H9 (cell line): ENCODE data around the gene PPP2R5B. TPM values are rescaled to one million over a fixed set of nuclear protein-coding genes. Genes with fewer than 3 reads are reported as not detected.

Experiments used
- DNase-seq: peaks from one replicate; pipeline ENCODE4 v3.0.0-alpha.2; 2017
- H2AFZ ChIP-seq: one replicate; pipeline ENCODE4 v1.6.1; 2013; ENCODE audit warnings: mild to moderate bottlenecking, low read length, control low read depth, moderate library complexity
- H2AK5ac ChIP-seq: 2 replicates; pipeline ENCODE4 v1.6.1; 2013; ENCODE audit warnings: low read length, control low read depth, mixed read lengths; ENCODE audit not compliant: insufficient read length
- H2BK120ac ChIP-seq: one replicate; pipeline ENCODE4 v1.6.1; 2013; ENCODE audit warnings: low read depth, mild to moderate bottlenecking, low read length, control low read depth, inconsistent platforms; ENCODE audit not compliant: poor library complexity, severe bottlenecking
- H2BK12ac ChIP-seq: 2 replicates; pipeline ENCODE4 v1.6.1; 2013; ENCODE audit warnings: low read length, control low read depth, mixed read lengths, low read depth; ENCODE audit not compliant: insufficient read length
- H2BK15ac ChIP-seq: 2 replicates; pipeline ENCODE4 v1.6.1; 2013; ENCODE audit warnings: low read depth, low read length, control low read depth
- H2BK20ac ChIP-seq: one replicate; pipeline ENCODE4 v1.6.1; 2013; ENCODE audit warnings: low read depth, mild to moderate bottlenecking, low read length, control low read depth, inconsistent platforms; ENCODE audit not compliant: poor library complexity, severe bottlenecking
- H2BK5ac ChIP-seq: 2 replicates; pipeline ENCODE4 v1.6.1; 2013; ENCODE audit warnings: low read length, control low read depth, mixed read lengths; ENCODE audit not compliant: insufficient read length
- H3K14ac ChIP-seq: 2 replicates; pipeline ENCODE4 v1.6.1; 2013; ENCODE audit warnings: low read length, control low read depth; ENCODE audit not compliant: insufficient read depth
- H3K18ac ChIP-seq: 2 replicates; pipeline ENCODE4 v1.6.1; 2013; ENCODE audit warnings: low read depth, mild to moderate bottlenecking, mixed read lengths, low read length, control low read depth; ENCODE audit not compliant: insufficient read length
- H3K23ac ChIP-seq: 2 replicates; pipeline ENCODE4 v1.6.1; 2013; ENCODE audit warnings: low read length, control low read depth, mixed read lengths, low read depth; ENCODE audit not compliant: insufficient read length
- H3K23me2 ChIP-seq: 2 replicates; pipeline ENCODE4 v1.6.1; 2013; ENCODE audit warnings: low read depth, mild to moderate bottlenecking, mixed read lengths, low read length, control low read depth; ENCODE audit not compliant: insufficient read length, poor library complexity, severe bottlenecking
- H3K27ac ChIP-seq: 2 replicates; pipeline ENCODE4 v1.5.1; 2013; ENCODE audit warnings: low read length, control low read depth, mixed read lengths, low read depth; ENCODE audit not compliant: insufficient read length
- H3K27me3 ChIP-seq: 2 replicates; pipeline ENCODE4 v1.6.1; 2013; ENCODE audit warnings: low read length, control low read depth, inconsistent platforms; ENCODE audit not compliant: insufficient read depth
- H3K4ac ChIP-seq: 2 replicates; pipeline ENCODE4 v1.6.1; 2013; ENCODE audit warnings: low read depth, mild to moderate bottlenecking, control low read depth, inconsistent platforms, low read length, moderate library complexity
- H3K4me1 ChIP-seq: 2 replicates; pipeline ENCODE4 v1.6.1; 2013; ENCODE audit warnings: low read length, control low read depth, inconsistent platforms; ENCODE audit not compliant: insufficient read depth
- H3K4me2 ChIP-seq: 2 replicates; pipeline ENCODE4 v1.6.1; 2013; ENCODE audit warnings: low read length, control low read depth, mixed read lengths; ENCODE audit not compliant: insufficient read length, insufficient read depth
- H3K56ac ChIP-seq: 2 replicates; pipeline ENCODE4 v1.6.1; 2013; ENCODE audit warnings: low read depth, mild to moderate bottlenecking, mixed read lengths, low read length, control low read depth; ENCODE audit not compliant: insufficient read length
- H3K79me1 ChIP-seq: 2 replicates; pipeline ENCODE4 v1.6.1; 2013; ENCODE audit warnings: low read depth, mild to moderate bottlenecking, moderate library complexity, low read length, control low read depth, inconsistent platforms; ENCODE audit not compliant: insufficient read depth, poor library complexity, severe bottlenecking
- H3K79me2 ChIP-seq: 2 replicates; pipeline ENCODE4 v1.6.1; 2013; ENCODE audit warnings: low read length, control low read depth, inconsistent platforms; ENCODE audit not compliant: insufficient read depth
- H3K9ac ChIP-seq: 2 replicates; pipeline ENCODE4 v1.6.1; 2013; ENCODE audit warnings: low read length, control low read depth, mixed read lengths; ENCODE audit not compliant: insufficient read length; ENCODE audit errors: extremely low read depth
- H3K9me3 ChIP-seq: one replicate; pipeline ENCODE4 v1.6.1; 2013; ENCODE audit warnings: low read depth, low read length, inconsistent platforms; ENCODE audit not compliant: control insufficient read depth
- H3T11ph ChIP-seq: one replicate; pipeline ENCODE4 v1.6.1; 2013; ENCODE audit warnings: mild to moderate bottlenecking, low read length, control low read depth, inconsistent platforms
- H4K20me1 ChIP-seq: one replicate; pipeline ENCODE4 v1.6.1; 2013; ENCODE audit not compliant: control insufficient read depth, insufficient read length, insufficient read depth
- H4K5ac ChIP-seq: 2 replicates; pipeline ENCODE4 v1.6.1; 2013; ENCODE audit warnings: low read depth, mild to moderate bottlenecking, mixed read lengths, low read length, control low read depth; ENCODE audit not compliant: insufficient read length
- H4K8ac ChIP-seq: replicated peaks from 2 replicates; pipeline ENCODE4 v1.6.1; 2013; ENCODE audit warnings: low read length, control low read depth, mixed read lengths, low read depth; ENCODE audit not compliant: insufficient read length
- H4K91ac ChIP-seq: 2 replicates; pipeline ENCODE4 v1.6.1; 2013; ENCODE audit warnings: low read depth, mild to moderate bottlenecking, moderate library complexity, mixed read lengths, low read length, control low read depth; ENCODE audit not compliant: insufficient read length
- H3K27ac Mint-ChIP-seq, 3 experiments: 2 replicates in 2 of 3; 3 replicates in 1 of 3; pipeline ENCODE4 v1.8.0; 2020 to 2021; ENCODE audit warnings: mixed read lengths in 3 of 3, mild to moderate bottlenecking in 1 of 3, moderate library complexity in 1 of 3
- H3K27me3 Mint-ChIP-seq: 2 replicates; pipeline ENCODE4 v1.8.0; 2021; ENCODE audit warnings: low read depth, mild to moderate bottlenecking, moderate library complexity, mixed read lengths
- H3K36me3 Mint-ChIP-seq, 3 experiments: 2 replicates in 2 of 3; 3 replicates in 1 of 3; pipeline ENCODE4 v1.8.0; 2020 to 2021; ENCODE audit warnings: low read depth in 3 of 3, mixed read lengths in 3 of 3; ENCODE audit not compliant: insufficient read depth in 1 of 3
- H3K4me1 Mint-ChIP-seq, 2 experiments: 2 replicates each; pipeline ENCODE4 v1.8.0; 2020; ENCODE audit warnings: mixed read lengths in 2 of 2
- H3K4me3 Mint-ChIP-seq, 2 experiments: 2 replicates in 1 of 2; 3 replicates in 1 of 2; pipeline ENCODE4 v1.8.0; 2020 to 2021; ENCODE audit warnings: mild to moderate bottlenecking in 2 of 2, mixed read lengths in 2 of 2, moderate library complexity in 1 of 2
- H3K9me3 Mint-ChIP-seq, 2 experiments: 2 replicates in 1 of 2; 3 replicates in 1 of 2; pipeline ENCODE4 v1.8.0; 2020; ENCODE audit warnings: mild to moderate bottlenecking in 2 of 2, mixed read lengths in 2 of 2, moderate library complexity in 1 of 2
- CTCF ChIP-seq: fragments of 200-600 bp; sonication (generic); conservative IDR thresholded peaks from 3 replicates; pipeline ENCODE4 v1.8.0; 2021; ENCODE audit warnings: antibody characterized with exemption, mild to moderate bottlenecking
- WGBS: extraction: QIAGEN DNeasy Blood & Tissue Kit; methylation state at CpG from one replicate; pipeline ENCODE4 v1.1.7; 2013; ENCODE audit warnings: missing lambda C conversion rate, low lambda C conversion rate, mixed read lengths; ENCODE audit not compliant: insufficient read length; ENCODE audit errors: extremely low coverage; 5-methylcytosine and 5-hydroxymethylcytosine counted together
- total RNA-seq: library from RNA; stranded (reverse); gene quantifications from 2 replicates; pipeline ENCODE4 v1.2.1, GENCODE V29; 2021

The PPP2R5B gene
- total RNA-seq, 1 experiment from 2014 or later: 6.3 TPM

- Histone ChIP-seq H2BK12ac (no peak overlapping the region), H3K27ac (no peak overlapping the region), H4K5ac (no peak overlapping the region), H4K20me1 (no peaks in the 10 kb centered on the region), H3K14ac (no peak overlapping the region), H3K18ac (no peak overlapping the region), H3K9ac (no peak overlapping the region), H3K56ac (no peak overlapping the region), H2AFZ (no peak overlapping the region), H3K79me2 (no peaks in the 10 kb centered on the region), H4K8ac (no peak overlapping the region), H3K4me2 (no peak overlapping the region), H3K4me1 (peaks cover 7% of the 10 kb centered on the region; the same call in 1 of the 2 replicates), H3K23me2 (peaks cover 4% of the 10 kb centered on the region), H4K91ac (no peak overlapping the region), H3K79me1 (no peaks in the 10 kb centered on the region), H3T11ph (no peak overlapping the region), H2BK15ac (no peak overlapping the region), H2AK5ac (no peak overlapping the region), H2BK120ac (no peak overlapping the region), H2BK20ac (no peak overlapping the region), H3K27me3 (no peaks in the 10 kb centered on the region), H3K9me3 (no peaks in the 10 kb centered on the region), H3K23ac (no peak overlapping the region), H3K4ac (no peak overlapping the region), H2BK5ac (no peak overlapping the region)
- TF ChIP-seq CTCF: no peak
- Mint-ChIP-seq H3K27me3 (peaks cover 7% of the 10 kb centered on the region), H3K4me3 (no peak overlapping the region), H3K36me3 (peaks cover 0 to 4% (median 0%) of the 10 kb centered on the region in 3 experiments; a peak in 2 of 7 replicates), H3K4me1 (peaks cover 18 to 48% of the 10 kb centered on the region in 2 experiments), H3K27ac (no peak overlapping the region; a peak in 1 of 7 replicates), H3K9me3 (no peaks in the 10 kb centered on the region)
- DNase-seq: no peak
- WGBS: no CpG with 5 or more reads among the region's 12 CpGs
Observed at GRCh38 chr11:64933213-64933934, 8.9 kb downstream of the PPP2R5B start.
